IMR-90 (cell line): ENCODE data around the gene GPR157. TPM values are rescaled to one million over a fixed set of nuclear protein-coding genes. Genes with fewer than 3 reads are reported as not detected.

Experiments
- ATAC-seq: fragments of 200-7000 bp; cut with Tn5 transposase; 2 replicates; pipeline ENCODE4 v1.9.1; 2020; ENCODE audit warnings: low read depth, mild to moderate bottlenecking, moderate library complexity
- BruUV-seq: library from RNA; stranded (reverse); fragments of 400-500 nt; replicated peaks from 2 replicates; lab custom pipeline; 2021; lab: Mats Ljungman, UMichigan
- CTCF ChIA-PET: fragments of 300-600 bp; formaldehyde crosslinking; extraction: SDS; loops from one replicate; lab custom pipeline; 2021; ENCODE audit warnings: antibody characterized with exemption; lab: Yijun Ruan, JAX
- POLR2A ChIA-PET: fragments of 300-600 bp; sonication (Branson Sonifier 250); formaldehyde crosslinking; loops from one replicate; lab custom pipeline; 2022; ENCODE audit warnings: antibody characterized with exemption; ENCODE audit not compliant: unreplicated experiment; lab: Charles Lee
- DNase-seq: peaks from one replicate; pipeline ENCODE4 v3.0.0; 2013
- H2AFZ ChIP-seq: replicated peaks from 2 replicates; pipeline ENCODE3; 2013; ENCODE audit warnings: low read length, mild to moderate bottlenecking; ENCODE audit not compliant: poor library complexity
- H2AK5ac ChIP-seq: 2 replicates; pipeline ENCODE4 v1.6.1; 2013; ENCODE audit warnings: low read depth, low read length, inconsistent platforms
- H2AK9ac ChIP-seq: replicated peaks from 2 replicates; pipeline ENCODE3; 2013; ENCODE audit warnings: mild to moderate bottlenecking, low read depth, low read length, moderate library complexity; ENCODE audit not compliant: poor library complexity
- H2BK120ac ChIP-seq: 2 replicates; pipeline ENCODE4 v1.6.1; 2013; ENCODE audit warnings: low read depth, low read length, inconsistent platforms
- H2BK15ac ChIP-seq: 3 replicates; pipeline ENCODE4 v1.6.1; 2013; ENCODE audit warnings: low read depth, low read length, inconsistent platforms
- H2BK20ac ChIP-seq: 2 replicates; pipeline ENCODE4 v1.6.1; 2013; ENCODE audit warnings: low read depth, mild to moderate bottlenecking, inconsistent platforms, low read length, moderate library complexity
- H2BK5ac ChIP-seq: 2 replicates; pipeline ENCODE4 v1.6.1; 2013; ENCODE audit warnings: mild to moderate bottlenecking, low read depth, low read length, inconsistent platforms; ENCODE audit not compliant: poor library complexity, severe bottlenecking
- H3K14ac ChIP-seq: replicated peaks from 2 replicates; pipeline ENCODE4 v1.6.1; 2013; ENCODE audit warnings: low read depth, low read length, inconsistent platforms
- H3K18ac ChIP-seq: 2 replicates; pipeline ENCODE4 v1.6.1; 2013; ENCODE audit warnings: low read depth, low read length, control low read depth
- H3K23ac ChIP-seq: 2 replicates; pipeline ENCODE4 v1.6.1; 2013; ENCODE audit warnings: low read depth, low read length, inconsistent platforms
- H3K27ac ChIP-seq: 2 replicates; pipeline ENCODE4 v1.5.1; 2013; ENCODE audit warnings: mild to moderate bottlenecking, control low read depth, low read length; ENCODE audit not compliant: insufficient read depth
- H3K27me3 ChIP-seq: 2 replicates; pipeline ENCODE4 v1.6.1; 2013; ENCODE audit warnings: low read length; ENCODE audit not compliant: control insufficient read depth, insufficient read depth
- H3K36me3 ChIP-seq: 2 replicates; pipeline ENCODE4 v1.6.1; 2013; ENCODE audit warnings: low read length, mixed read lengths; ENCODE audit not compliant: control insufficient read depth, insufficient read depth
- H3K4ac ChIP-seq: 2 replicates; pipeline ENCODE4 v1.6.1; 2013; ENCODE audit warnings: low read depth, low read length, inconsistent platforms
- H3K4me1 ChIP-seq: 2 replicates; pipeline ENCODE4 v1.6.1; 2013; ENCODE audit warnings: low read length, mixed read lengths; ENCODE audit not compliant: control insufficient read depth, insufficient read depth
- H3K4me2 ChIP-seq: 2 replicates; pipeline ENCODE4 v1.6.1; 2013; ENCODE audit warnings: low read depth, mild to moderate bottlenecking, control low read depth, low read length, moderate library complexity
- H3K4me3 ChIP-seq: 2 replicates; pipeline ENCODE4 v1.5.1; 2013; ENCODE audit warnings: low read depth, mild to moderate bottlenecking, control low read depth, low read length, moderate library complexity; ENCODE audit not compliant: insufficient read depth
- H3K56ac ChIP-seq: 2 replicates; pipeline ENCODE4 v1.6.1; 2013; ENCODE audit warnings: low read length, inconsistent platforms; ENCODE audit not compliant: insufficient read depth; ENCODE audit errors: extremely low read depth
- H3K79me1 ChIP-seq, 2 experiments: 2 replicates each; pipeline ENCODE4 v1.6.1; 2013; ENCODE audit warnings: low read length in 2 of 2, inconsistent platforms in 1 of 2, low read depth in 1 of 2
- H3K9ac ChIP-seq: 2 replicates; pipeline ENCODE4 v1.6.1; 2013; ENCODE audit warnings: low read depth, low read length, control low read depth
- H3K9me1 ChIP-seq: 2 replicates; pipeline ENCODE4 v1.6.1; 2013; ENCODE audit warnings: low read length, inconsistent platforms; ENCODE audit not compliant: insufficient read depth
- H3K9me3 ChIP-seq: 2 replicates; pipeline ENCODE4 v1.6.1; 2013; ENCODE audit warnings: low read length; ENCODE audit not compliant: control insufficient read depth, insufficient read depth
- H4K20me1 ChIP-seq: 2 replicates; pipeline ENCODE4 v1.6.1; 2013; ENCODE audit warnings: low read length, inconsistent platforms; ENCODE audit not compliant: insufficient read depth
- H4K5ac ChIP-seq: 2 replicates; pipeline ENCODE4 v1.6.1; 2013; ENCODE audit warnings: mild to moderate bottlenecking, low read depth, low read length, control low read depth
- H4K8ac ChIP-seq, 2 experiments: 2 replicates each; pipeline ENCODE4 v1.6.1; 2013; ENCODE audit warnings: low read depth in 2 of 2, low read length in 2 of 2, control low read depth in 1 of 2, inconsistent platforms in 1 of 2
- H4K91ac ChIP-seq: 2 replicates; pipeline ENCODE4 v1.6.1; 2013; ENCODE audit warnings: low read depth, low read length, inconsistent platforms; ENCODE audit not compliant: insufficient read depth
- CEBPB ChIP-seq: IDR thresholded peaks from 2 replicates; pipeline ENCODE4 v1.6.1; 2012; ENCODE audit warnings: low read depth, low read length, improper control_type of control experiment
- CHD1 ChIP-seq: IDR thresholded peaks from 2 replicates; pipeline ENCODE4 v1.6.1; 2012; ENCODE audit warnings: low read depth, low read length, improper control_type of control experiment
- WGBS, 2 experiments: methylation state at CpG; one replicate each; pipeline versions ENCODE4 v1.1.5 to v1.1.7; 2013; ENCODE audit warnings: missing lambda C conversion rate in 2 of 2; ENCODE audit not compliant: insufficient read length in 1 of 2; ENCODE audit errors: extremely low coverage in 2 of 2; 5-methylcytosine and 5-hydroxymethylcytosine counted together
- dilution Hi-C: fragments of 300-500 bp; cut with HindIII; formaldehyde crosslinking; loops from one replicate; pipeline ENCODE4 v1.14.3; 2018; ENCODE audit warnings: low sequenced_read_pairs; ENCODE audit not compliant: unreplicated experiment
- in situ Hi-C: fragments of 300-500 bp; cut with MboI; formaldehyde crosslinking; loops from 3 replicates; pipeline ENCODE4 v1.14.3; 2019; ENCODE audit warnings: low sequenced_read_pairs, inconsistent platforms, mixed read lengths
- intact Hi-C: fragments of 100-400 bp; cut with micrococcal nuclease; formaldehyde crosslinking; loops from 2 replicates; pipeline ENCODE4 v1.10.0; 2022
- polyA plus RNA-seq, 3 experiments: library from polyadenylated mRNA; depleted of rRNA; stranded (reverse); fragments of >200 nt; gene quantifications; 2 replicates each; pipeline ENCODE4 v1.2.3, GENCODE V29; 2012; ENCODE audit warnings: low replicate concordance in 1 of 3
- total RNA-seq: library from RNA; depleted of rRNA; stranded (reverse); fragments of >200 nt; gene quantifications from 2 replicates; pipeline ENCODE4 v1.2.3, GENCODE V29; 2012
- TF ChIP-seq, protein P1 (sequence below): fragments of 150-350 bp; IDR thresholded peaks from 2 replicates; pipeline ENCODE4 v1.6.1; 2016; ENCODE audit warnings: low read depth, mild to moderate bottlenecking, low read length, moderate library complexity, borderline replicate concordance

Gene GPR157
- total and polyA plus RNA-seq, 2 of the 4 experiments (the other 2 are of a cell fraction), result 1.8 to 2.7 TPM

DNA sequence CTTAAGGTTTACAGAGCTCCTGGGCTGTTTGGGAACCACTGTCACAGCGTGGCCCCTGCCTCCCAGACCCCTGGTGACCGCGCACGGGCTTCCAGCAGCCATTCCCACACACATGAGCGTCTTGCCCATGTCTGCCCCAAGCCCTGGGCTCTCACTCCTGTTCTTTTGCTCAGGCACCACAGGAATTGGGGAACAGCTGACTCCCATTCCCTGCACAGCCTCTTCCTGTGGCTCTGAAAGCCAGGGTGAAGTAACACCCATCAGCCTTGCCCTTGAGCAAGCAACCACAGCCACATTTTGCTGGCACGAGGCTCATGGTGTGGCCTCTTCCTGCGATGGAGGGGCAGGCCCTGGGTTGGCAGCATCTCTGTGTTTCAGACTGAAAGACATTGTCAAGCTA lies 14.3 kb upstream of the GPR157 start:
- Histone ChIP-seq H3K14ac (no peak overlapping the region; the same call in 1 of the 2 replicates), H3K4me2 (no peak overlapping the region), H3K9ac (no peak overlapping the region), H3K79me1 (peaks cover 3 to 16% of the 10 kb centered on the region in 2 experiments; a peak in 3 of 4 replicates), H3K36me3 (peaks cover 1% of the 10 kb centered on the region; the same call in 1 of the 2 replicates), H2AK5ac (0 out of 2 replicates have a peak overlapping the region, but pooled peaks have one; percentile 1), H2AFZ (peak overlapping the region; percentile 26), H3K9me1 (no peaks in the 10 kb centered on the region), H3K4me1 (peaks cover 9% of the 10 kb centered on the region; the same call in 1 of the 2 replicates), H4K91ac (no peak overlapping the region), H3K4me3 (no peak overlapping the region), H3K23ac (no peak overlapping the region), H3K56ac (no peak overlapping the region), H2BK15ac (no peak overlapping the region), H2BK20ac (no peak overlapping the region), H3K27ac (no peak overlapping the region), H4K20me1 (peaks cover 14% of the 10 kb centered on the region; the same call in 1 of the 2 replicates), H2BK5ac (no peak overlapping the region), H3K4ac (no peak overlapping the region), H4K8ac (no peak overlapping the region), H3K18ac (no peak overlapping the region), H4K5ac (no peak overlapping the region), H2AK9ac (peak overlapping the region; percentile 44), H3K27me3 (no peaks in the 10 kb centered on the region), H2BK120ac (no peak overlapping the region), H3K9me3 (no peaks in the 10 kb centered on the region)
- no CpG with 5 or more reads among the region's 7 CpGs for WGBS, 2 experiments
- intact Hi-C loops, result loop anchor here (2.0 kb wide), 1 partner anchor 54 kb away; no protein-coding TSS in a partner anchor
- in situ Hi-C loops, result loop anchor here (25.0 kb wide), 1 partner anchor 344 kb away; no protein-coding TSS in a partner anchor
- ATAC-seq (peak; percentile 51; the same call in 1 of the 2 replicates), DNase-seq (peak; percentile 57)
- BruUV-seq, result no TSS peak
- dilution Hi-C loops, result no loop called here
- TF ChIP-seq, protein P1, sequence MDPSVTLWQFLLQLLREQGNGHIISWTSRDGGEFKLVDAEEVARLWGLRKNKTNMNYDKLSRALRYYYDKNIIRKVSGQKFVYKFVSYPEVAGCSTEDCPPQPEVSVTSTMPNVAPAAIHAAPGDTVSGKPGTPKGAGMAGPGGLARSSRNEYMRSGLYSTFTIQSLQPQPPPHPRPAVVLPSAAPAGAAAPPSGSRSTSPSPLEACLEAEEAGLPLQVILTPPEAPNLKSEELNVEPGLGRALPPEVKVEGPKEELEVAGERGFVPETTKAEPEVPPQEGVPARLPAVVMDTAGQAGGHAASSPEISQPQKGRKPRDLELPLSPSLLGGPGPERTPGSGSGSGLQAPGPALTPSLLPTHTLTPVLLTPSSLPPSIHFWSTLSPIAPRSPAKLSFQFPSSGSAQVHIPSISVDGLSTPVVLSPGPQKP, result no peak
- TF ChIP-seq CEBPB (peak; percentile 56), CHD1 (no peak)
- CTCF ChIA-PET, result interaction anchor here (0.5 kb wide), 1 partner anchor 11 kb away, joined by 3 read pairs; no protein-coding TSS in a partner anchor
- POLR2A ChIA-PET, result no interaction called here
